Measurements from ENCODE around the gene FHAD1. TPM values are rescaled to one million over a fixed set of nuclear protein-coding genes. Genes with fewer than 3 reads are reported as not detected.

FHAD1 gene
- total and polyA plus RNA-seq, 2 experiments from 2014 or later: 0.24 to 0.74 TPM

- Histone ChIP-seq H3K4me1 (ENCODE audit: low read depth) (no peaks in the 10 kb centered on the region), H3K36me3 (no peaks in the 10 kb centered on the region), H3K27ac (no peak overlapping the region), H3K27me3 (peaks cover 24% of the 10 kb centered on the region), H3K9me3 (ENCODE audit: low read depth) (no peaks in the 10 kb centered on the region), H3K4me3 (no peak overlapping the region)
- no peak for DNase-seq (ENCODE audit: low read depth in 1 of 2, low spot score in 1 of 2)
- TF ChIP-seq CTCF (IDR thresholded peaks at IDR 0.05; ENCODE audit: low read depth, low read length): no peak
These were observed 143.6 kb downstream of the FHAD1 start for GRCh38 chr1:15390667-15391066.

GRCh38 chr1:15391366-15391765 lies 144.3 kb downstream of the FHAD1 start:
- DNase-seq (ENCODE audit: low read depth in 1 of 2, low spot score in 1 of 2): no peak
- TF ChIP-seq CTCF (IDR thresholded peaks at IDR 0.05; ENCODE audit: low read depth, low read length): no peak
- H3K27ac ChIP-seq: no peak overlapping the region
- H3K9me3 ChIP-seq (ENCODE audit: low read depth): no peaks in the 10 kb centered on the region
- H3K4me1 ChIP-seq (ENCODE audit: low read depth): no peaks in the 10 kb centered on the region
- no peak overlapping the region for H3K4me3 ChIP-seq
- no peaks in the 10 kb centered on the region for H3K36me3 ChIP-seq
- H3K27me3 ChIP-seq: peaks cover 17% of the 10 kb centered on the region

GRCh38 chr1:15393475-15394257 lies 146.6 kb downstream of the FHAD1 start:
- H3K36me3 ChIP-seq: no peaks in the 10 kb centered on the region
- no peak for DNase-seq (ENCODE audit: low read depth in 1 of 2, low spot score in 1 of 2)
- H3K9me3 ChIP-seq (ENCODE audit: low read depth): no peaks in the 10 kb centered on the region
- H3K4me1 ChIP-seq (ENCODE audit: low read depth): no peaks in the 10 kb centered on the region
- no peak overlapping the region for H3K27ac ChIP-seq
- no peak overlapping the region for H3K4me3 ChIP-seq
- H3K27me3 ChIP-seq: peaks cover 4% of the 10 kb centered on the region
- TF ChIP-seq CTCF (IDR thresholded peaks at IDR 0.05; ENCODE audit: low read depth, low read length): no peak

GRCh38 chr1:15394258-15394690 lies 147.3 kb downstream of the FHAD1 start:
- Histone ChIP-seq H3K9me3 (ENCODE audit: low read depth) (no peaks in the 10 kb centered on the region), H3K27ac (no peak overlapping the region), H3K27me3 (no peaks in the 10 kb centered on the region), H3K4me1 (ENCODE audit: low read depth) (no peaks in the 10 kb centered on the region), H3K4me3 (no peak overlapping the region), H3K36me3 (no peaks in the 10 kb centered on the region)
- TF ChIP-seq CTCF (IDR thresholded peaks at IDR 0.05; ENCODE audit: low read depth, low read length): no peak
- no peak for DNase-seq (ENCODE audit: low read depth in 1 of 2, low spot score in 1 of 2)

GRCh38 chr1:15397236-15397635 lies 150.2 kb downstream of the FHAD1 start:
- H3K27ac ChIP-seq: no peak overlapping the region

More at GRCh38 chr1:15397236-15397635, 150.2 kb downstream of the FHAD1 start:
- Histone ChIP-seq H3K4me3 (no peak overlapping the region), H3K4me1 (ENCODE audit: low read depth) (peaks cover 6% of the 10 kb centered on the region), H3K36me3 (no peaks in the 10 kb centered on the region), H3K9me3 (ENCODE audit: low read depth) (no peaks in the 10 kb centered on the region), H3K27me3 (no peaks in the 10 kb centered on the region)
- DNase-seq (ENCODE audit: low read depth in 1 of 2, low spot score in 1 of 2): no peak
- no peak for TF ChIP-seq CTCF (IDR thresholded peaks at IDR 0.05; ENCODE audit: low read depth, low read length)

All from cardiac muscle cell (in vitro differentiated cells and primary cell).